Activated B cell treated with CpG ODN at 0.5 μM for 24 hours (primary cell): Measurements from ENCODE around the gene MZF1. TPM values are rescaled to one million over a fixed set of nuclear protein-coding genes. Genes with fewer than 3 reads are reported as not detected.
A peak's percentile ranks its signal among the peaks of the same experiment; 100 is the strongest.
"Not testable (repeated sequence)": the region's sequence is repeated elsewhere in the genome, so short reads cannot be mapped to it uniquely, and the experiment has no call there.

Experiments used
- ATAC-seq: fragments of 200-7000 bp; cut with Tn5 transposase; one replicate; pipeline ENCODE4 v1.10.0; 2021; ENCODE audit warnings: low read depth, mild to moderate bottlenecking, moderate library complexity
- CTCF ChIA-PET: fragments of 350-600 bp; sonication (Branson Sonifier 250); formaldehyde crosslinking; loops from one replicate; lab custom pipeline; 2021; ENCODE audit warnings: antibody characterized with exemption; lab: Charles Lee
- POLR2A ChIA-PET: fragments of 350-600 bp; sonication (Branson Sonifier 250); formaldehyde crosslinking; loops from one replicate; lab custom pipeline; 2021; ENCODE audit warnings: antibody characterized with exemption; lab: Charles Lee
- DNase-seq: peaks from one replicate; pipeline ENCODE4 v3.0.0; 2022
- H3K27ac Mint-ChIP-seq: one replicate; pipeline ENCODE4 v1.8.0; 2020; ENCODE audit warnings: mixed read lengths
- H3K27me3 Mint-ChIP-seq: one replicate; pipeline ENCODE4 v1.8.0; 2021; ENCODE audit warnings: mixed read lengths
- H3K36me3 Mint-ChIP-seq: one replicate; pipeline ENCODE4 v1.8.0; 2021; ENCODE audit warnings: low read depth, mixed read lengths
- H3K4me1 Mint-ChIP-seq: one replicate; pipeline ENCODE4 v1.8.0; 2021; ENCODE audit warnings: mixed read lengths
- H3K4me3 Mint-ChIP-seq: one replicate; pipeline ENCODE4 v1.8.0; 2020; ENCODE audit warnings: mild to moderate bottlenecking, mixed read lengths
- H3K9me3 Mint-ChIP-seq: one replicate; pipeline ENCODE4 v1.8.0; 2020; ENCODE audit warnings: mixed read lengths
- CTCF ChIP-seq: fragments of 200-600 bp; IDR thresholded peaks from one replicate; pipeline ENCODE4 v1.8.0; 2022; ENCODE audit warnings: antibody characterized with exemption, mild to moderate bottlenecking
- intact Hi-C: fragments of 100-400 bp; cut with micrococcal nuclease; formaldehyde crosslinking; loops from one replicate; pipeline ENCODE4 v1.15.1; 2024
- total RNA-seq: library from RNA; stranded (reverse); gene quantifications from 2 replicates; pipeline ENCODE4 v1.2.3, GENCODE V29; 2022

The MZF1 gene
- 41.9 and 54.5 TPM in 2 replicates for total RNA-seq

- peak; percentile 100 for DNase-seq
- Mint-ChIP-seq H3K36me3 (peaks cover 26% of the 10 kb centered on the region), H3K9me3 (no peaks in the 10 kb centered on the region), H3K27ac (peak within 1 kb of the TSS; percentile 100), H3K4me3 (peak within 1 kb of the TSS; percentile 97), H3K4me1 (peaks cover 44% of the 10 kb centered on the region), H3K27me3 (no peaks in the 10 kb centered on the region)
- no peak for TF ChIP-seq CTCF
- peak; percentile 61 for ATAC-seq
- POLR2A ChIA-PET, result interaction anchor here (0.6 to 4.5 kb wide), 10 partner anchors 9 to 345 kb away, joined by 3 to 63 read pairs (median 5); partner anchors contain the start of genes CHMP2A, TRIM28, UBE2M and ZBTB45
- CTCF ChIA-PET, result interaction anchor here (1.3 to 1.9 kb wide), 2 partner anchors 18 to 53 kb away, joined by 3 to 7 read pairs; partner anchors contain the start of genes CHMP2A and ZBTB45
- intact Hi-C loops, result loop anchor here (1.0 kb wide), 9 partner anchors 10 to 295 kb away; partner anchors contain the start of genes TRIM28, UBE2M, ZNF132 and ZNF446
These were observed at the start of gene MZF1 for GRCh38 chr19:58572818-58573657. Gene MZF1, minus strand, starts transcription at chr19:58573335. Its CDS starts 1,946 bp downstream, at chr19:58571389.

- H3K9me3 Mint-ChIP-seq, H3K4me1 Mint-ChIP-seq, H3K4me3 Mint-ChIP-seq, intact Hi-C loops, H3K27me3 Mint-ChIP-seq, H3K27ac Mint-ChIP-seq, DNase-seq, CTCF ChIA-PET, H3K36me3 Mint-ChIP-seq, POLR2A ChIA-PET, ATAC-seq: not testable (repeated sequence)
These were observed 34.1 kb upstream of the MZF1 start for GRCh38 chr19:58607213-58607612.

- intact Hi-C loops, H3K4me1 Mint-ChIP-seq, H3K36me3 Mint-ChIP-seq, H3K27ac Mint-ChIP-seq, CTCF ChIA-PET, ATAC-seq, H3K27me3 Mint-ChIP-seq, H3K4me3 Mint-ChIP-seq, H3K9me3 Mint-ChIP-seq, POLR2A ChIA-PET, DNase-seq: not testable (repeated sequence)
These were observed 33.2 kb upstream of the MZF1 start for GRCh38 chr19:58606251-58606896.

GRCh38 chr19:58586133-58586765 lies 13.1 kb upstream of the MZF1 start:
- Mint-ChIP-seq H3K36me3 (peaks cover 16% of the 10 kb centered on the region), H3K4me1 (peaks cover 2% of the 10 kb centered on the region), H3K27me3 (no peaks in the 10 kb centered on the region), H3K9me3 (no peaks in the 10 kb centered on the region), H3K4me3 (no peak overlapping the region), H3K27ac (no peak overlapping the region)
- intact Hi-C loops, result no loop called here
- ATAC-seq, result no peak
- TF ChIP-seq CTCF, result no peak
- CTCF ChIA-PET, result no interaction called here
- no peak for DNase-seq
- POLR2A ChIA-PET, result no interaction called here

- ChIA-PET POLR2A (no interaction called here), CTCF (no interaction called here)
- Mint-ChIP-seq H3K4me3 (no peak overlapping the region), H3K27ac (no peak overlapping the region), H3K27me3 (no peaks in the 10 kb centered on the region), H3K4me1 (peaks cover 7% of the 10 kb centered on the region), H3K36me3 (peaks cover 18% of the 10 kb centered on the region), H3K9me3 (no peaks in the 10 kb centered on the region)
- ATAC-seq (no peak), DNase-seq (no peak)
- TF ChIP-seq CTCF, result no peak
- intact Hi-C loops, result no loop called here
These were observed 12.5 kb upstream of the MZF1 start for GRCh38 chr19:58585442-58586132.
